ENCODE data around the gene ABCA10.

- TF ChIP-seq CTCF (IDR thresholded peaks at IDR 0.05 in 4 of 5, conservative IDR thresholded peaks at IDR 0.05 in 1 of 5) (no peak), POLR2A (IDR thresholded peaks at IDR 0.05) (no peak)
These were observed 97.9 kb downstream of the ABCA10 start for GRCh38 chr17:69130627-69131296.
